ENCODE data around the gene ISYNA1.

Gene ISYNA1

GRCh38 chr19:18425515-18426415 lies 12.2 kb downstream of the ISYNA1 start:
- H3K9me2 ChIP-seq (ENCODE audit: low read depth, low read length), result no peaks in the 10 kb centered on the region
- H3K27me3 ChIP-seq (ENCODE audit: insufficient read depth, low read length), result no peaks in the 10 kb centered on the region
- H3K27ac ChIP-seq (ENCODE audit: low read depth, low read length, poor library complexity, severe bottlenecking), result no peak overlapping the region
- no peaks in the 10 kb centered on the region for H3F3A ChIP-seq (ENCODE audit: insufficient read depth, low read length)
- TF ChIP-seq EZH2 (IDR thresholded peaks at IDR 0.05; ENCODE audit: borderline replicate concordance, low read length) (no peak), CTCF (IDR thresholded peaks at IDR 0.05; ENCODE audit: low read length) (peak; percentile 6; the same call in 1 of the 2 replicates)
- no peaks in the 10 kb centered on the region for H3K9me3 ChIP-seq (ENCODE audit: low read length)
- H3K79me2 ChIP-seq (ENCODE audit: insufficient read depth, low read length), result no peaks in the 10 kb centered on the region
- no peak overlapping the region for H3K4me2 ChIP-seq (ENCODE audit: low read length)
- H3K9ac ChIP-seq (ENCODE audit: low read length), result no peak overlapping the region
- H2AFZ ChIP-seq (ENCODE audit: low read length), result no peak overlapping the region
- peaks cover 28% of the 10 kb centered on the region for H3K4me1 ChIP-seq (ENCODE audit: insufficient read depth, low read length, severe bottlenecking)
- H3K36me3 ChIP-seq (ENCODE audit: insufficient read depth, low read length), result no peaks in the 10 kb centered on the region
- no peak overlapping the region for H3K4me3 ChIP-seq (ENCODE audit: low read depth, low read length, poor library complexity, severe bottlenecking)
- no peaks in the 10 kb centered on the region for H4K20me1 ChIP-seq (ENCODE audit: insufficient read depth, low read length)

GRCh38 chr19:18424890-18425514 lies 12.9 kb downstream of the ISYNA1 start:
- TF ChIP-seq EZH2 (IDR thresholded peaks at IDR 0.05; ENCODE audit: borderline replicate concordance, low read length) (no peak), CTCF (IDR thresholded peaks at IDR 0.05; ENCODE audit: low read length) (no peak)
- H3F3A ChIP-seq (ENCODE audit: insufficient read depth, low read length), result no peaks in the 10 kb centered on the region
- H3K4me3 ChIP-seq (ENCODE audit: low read depth, low read length, poor library complexity, severe bottlenecking), result no peak overlapping the region
- H3K9me2 ChIP-seq (ENCODE audit: low read depth, low read length), result no peaks in the 10 kb centered on the region
- no peak overlapping the region for H3K27ac ChIP-seq (ENCODE audit: low read depth, low read length, poor library complexity, severe bottlenecking)
- H3K4me2 ChIP-seq (ENCODE audit: low read length), result no peak overlapping the region
- H3K36me3 ChIP-seq (ENCODE audit: insufficient read depth, low read length), result no peaks in the 10 kb centered on the region
- no peaks in the 10 kb centered on the region for H4K20me1 ChIP-seq (ENCODE audit: insufficient read depth, low read length)
- peaks cover 33% of the 10 kb centered on the region for H3K4me1 ChIP-seq (ENCODE audit: insufficient read depth, low read length, severe bottlenecking)
- H3K27me3 ChIP-seq (ENCODE audit: insufficient read depth, low read length), result no peaks in the 10 kb centered on the region
- H3K79me2 ChIP-seq (ENCODE audit: insufficient read depth, low read length), result no peaks in the 10 kb centered on the region
- H2AFZ ChIP-seq (ENCODE audit: low read length), result no peak overlapping the region
- H3K9ac ChIP-seq (ENCODE audit: low read length), result no peak overlapping the region
- no peaks in the 10 kb centered on the region for H3K9me3 ChIP-seq (ENCODE audit: low read length)

GRCh38 chr19:18424122-18424889 lies 13.6 kb downstream of the ISYNA1 start:
- H3F3A ChIP-seq (ENCODE audit: insufficient read depth, low read length), result no peaks in the 10 kb centered on the region
- no peaks in the 10 kb centered on the region for H3K36me3 ChIP-seq (ENCODE audit: insufficient read depth, low read length)
- no peak overlapping the region for H3K27ac ChIP-seq (ENCODE audit: low read depth, low read length, poor library complexity, severe bottlenecking)
- no peak overlapping the region for H3K4me3 ChIP-seq (ENCODE audit: low read depth, low read length, poor library complexity, severe bottlenecking)
- no peaks in the 10 kb centered on the region for H3K9me2 ChIP-seq (ENCODE audit: low read depth, low read length)
- no peak overlapping the region for H2AFZ ChIP-seq (ENCODE audit: low read length)
- H4K20me1 ChIP-seq (ENCODE audit: insufficient read depth, low read length), result no peaks in the 10 kb centered on the region
- H3K9ac ChIP-seq (ENCODE audit: low read length), result no peak overlapping the region
- no peaks in the 10 kb centered on the region for H3K79me2 ChIP-seq (ENCODE audit: insufficient read depth, low read length)
- no peaks in the 10 kb centered on the region for H3K27me3 ChIP-seq (ENCODE audit: insufficient read depth, low read length)
- no peak for TF ChIP-seq CTCF (IDR thresholded peaks at IDR 0.05; ENCODE audit: low read length)
- TF ChIP-seq EZH2 (IDR thresholded peaks at IDR 0.05; ENCODE audit: borderline replicate concordance, low read length), result no peak
- H3K9me3 ChIP-seq (ENCODE audit: low read length), result no peaks in the 10 kb centered on the region
- peaks cover 30% of the 10 kb centered on the region for H3K4me1 ChIP-seq (ENCODE audit: insufficient read depth, low read length, severe bottlenecking)
- no peak overlapping the region for H3K4me2 ChIP-seq (ENCODE audit: low read length)
